H1 (cell line): ENCODE results near the gene C19orf67.

ENCODE experiments used
- BCL11A ChIP-seq, 2 experiments: IDR thresholded peaks; one replicate each; pipeline ENCODE4 v1.6.1; 2011; ENCODE audit warnings: low read depth in 2 of 2, low read length in 2 of 2, mild to moderate bottlenecking in 2 of 2
- NRF1 ChIP-seq: IDR thresholded peaks from 2 replicates; pipeline ENCODE4 v1.6.1; 2011; ENCODE audit warnings: mild to moderate bottlenecking, low read depth, low read length, improper control_type of control experiment
- POLR2AphosphoS5 ChIP-seq: IDR thresholded peaks from 2 replicates; pipeline ENCODE4 v1.6.1; 2011; ENCODE audit warnings: low read depth, low read length
- RAD21 ChIP-seq, 2 experiments: IDR thresholded peaks in 1 of 2; conservative IDR thresholded peaks in 1 of 2; 2 replicates each; pipeline ENCODE4 v1.6.1; 2011; ENCODE audit warnings: low read depth in 2 of 2, low read length in 2 of 2, improper control_type of control experiment in 1 of 2, inconsistent platforms in 1 of 2, mild to moderate bottlenecking in 1 of 2, moderate library complexity in 1 of 2
- RXRA ChIP-seq: IDR thresholded peaks from 2 replicates; pipeline ENCODE4 v1.6.1; 2011; ENCODE audit warnings: low read depth, mild to moderate bottlenecking, low read length, moderate library complexity; ENCODE audit not compliant: insufficient read depth
- SIX5 ChIP-seq: IDR thresholded peaks from 2 replicates; pipeline ENCODE4 v1.6.1; 2011; ENCODE audit warnings: mild to moderate bottlenecking, low read depth, low read length
- TEAD4 ChIP-seq: IDR thresholded peaks from 2 replicates; pipeline ENCODE4 v1.6.1; 2012; ENCODE audit warnings: low read depth, low read length, inconsistent platforms, mixed read lengths
- TF ChIP-seq, protein P1 (sequence below), 3 experiments: IDR thresholded peaks; 1 replicate in 2 of 3; 2 replicates in 1 of 3; pipeline versions ENCODE4 v1.5.1 to v1.6.1; 2011; ENCODE audit warnings: low read length in 3 of 3, mild to moderate bottlenecking in 3 of 3, inconsistent platforms in 2 of 3, low read depth in 1 of 3, moderate library complexity in 1 of 3; ENCODE audit not compliant: insufficient read depth in 1 of 3; ENCODE audit errors: control extremely low read depth in 1 of 3
- TF ChIP-seq, protein P2 (sequence below): IDR thresholded peaks from 2 replicates; pipeline ENCODE4 v1.6.1; 2012; ENCODE audit warnings: inconsistent platforms

DNA sequence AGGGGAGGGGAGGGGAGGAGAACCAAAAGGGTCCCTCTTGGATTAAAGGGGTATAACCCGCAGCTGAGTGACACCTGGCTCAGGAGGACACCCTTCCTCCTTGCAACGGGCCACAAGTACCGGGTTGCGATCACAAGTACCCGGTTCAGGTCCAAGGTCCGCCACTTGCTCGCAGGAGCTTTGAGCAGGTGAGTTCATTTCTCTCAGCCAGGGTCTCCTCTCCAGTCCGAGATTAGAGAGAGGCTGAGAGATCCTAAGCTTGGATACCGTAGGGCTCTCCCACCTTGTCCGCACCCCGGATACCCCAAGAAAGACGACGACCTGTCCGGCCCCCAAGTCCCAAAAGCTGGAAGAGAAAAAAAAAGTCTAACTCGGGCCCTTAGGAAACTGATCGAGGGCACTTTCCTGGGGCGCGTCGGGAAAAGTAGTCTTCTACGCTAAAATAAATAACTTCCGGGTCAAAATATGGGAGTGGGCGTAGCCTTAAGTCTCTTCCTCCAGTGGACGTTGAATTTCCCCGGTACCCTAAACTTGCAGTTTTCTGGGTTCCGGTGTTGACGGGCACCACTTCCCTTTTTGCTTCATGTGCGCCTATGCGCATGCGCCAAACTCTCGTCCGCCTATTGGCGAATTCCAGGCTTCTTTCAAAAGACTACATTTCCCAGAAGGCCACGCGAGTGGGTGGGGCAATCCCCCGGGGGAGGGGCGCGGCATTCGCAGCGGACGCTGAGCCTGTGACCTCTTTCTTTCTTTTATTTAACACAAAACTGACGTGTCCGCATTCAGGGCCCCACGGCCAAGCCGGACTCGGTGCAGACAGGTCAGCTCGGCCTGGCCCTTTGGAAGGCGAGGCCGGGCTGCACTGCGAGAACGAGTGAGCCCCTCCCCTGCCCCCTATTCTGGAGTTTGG lies 4.4 kb downstream of the C19orf67 start:
- TF ChIP-seq TEAD4 = peak; percentile 88
- TF ChIP-seq, protein P1, sequence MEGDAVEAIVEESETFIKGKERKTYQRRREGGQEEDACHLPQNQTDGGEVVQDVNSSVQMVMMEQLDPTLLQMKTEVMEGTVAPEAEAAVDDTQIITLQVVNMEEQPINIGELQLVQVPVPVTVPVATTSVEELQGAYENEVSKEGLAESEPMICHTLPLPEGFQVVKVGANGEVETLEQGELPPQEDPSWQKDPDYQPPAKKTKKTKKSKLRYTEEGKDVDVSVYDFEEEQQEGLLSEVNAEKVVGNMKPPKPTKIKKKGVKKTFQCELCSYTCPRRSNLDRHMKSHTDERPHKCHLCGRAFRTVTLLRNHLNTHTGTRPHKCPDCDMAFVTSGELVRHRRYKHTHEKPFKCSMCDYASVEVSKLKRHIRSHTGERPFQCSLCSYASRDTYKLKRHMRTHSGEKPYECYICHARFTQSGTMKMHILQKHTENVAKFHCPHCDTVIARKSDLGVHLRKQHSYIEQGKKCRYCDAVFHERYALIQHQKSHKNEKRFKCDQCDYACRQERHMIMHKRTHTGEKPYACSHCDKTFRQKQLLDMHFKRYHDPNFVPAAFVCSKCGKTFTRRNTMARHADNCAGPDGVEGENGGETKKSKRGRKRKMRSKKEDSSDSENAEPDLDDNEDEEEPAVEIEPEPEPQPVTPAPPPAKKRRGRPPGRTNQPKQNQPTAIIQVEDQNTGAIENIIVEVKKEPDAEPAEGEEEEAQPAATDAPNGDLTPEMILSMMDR (IDR thresholded peaks at IDR 0.05; ENCODE audit: control extremely low read depth in 1 of 3, insufficient read depth in 1 of 3, low read depth in 1 of 3, low read length in 3 of 3) = no peak
- peak; percentile 85 for TF ChIP-seq SIX5
- no peak for TF ChIP-seq POLR2AphosphoS5
- TF ChIP-seq, protein P2, sequence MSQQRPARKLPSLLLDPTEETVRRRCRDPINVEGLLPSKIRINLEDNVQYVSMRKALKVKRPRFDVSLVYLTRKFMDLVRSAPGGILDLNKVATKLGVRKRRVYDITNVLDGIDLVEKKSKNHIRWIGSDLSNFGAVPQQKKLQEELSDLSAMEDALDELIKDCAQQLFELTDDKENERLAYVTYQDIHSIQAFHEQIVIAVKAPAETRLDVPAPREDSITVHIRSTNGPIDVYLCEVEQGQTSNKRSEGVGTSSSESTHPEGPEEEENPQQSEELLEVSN = no peak
- no peak for TF ChIP-seq RAD21 (IDR thresholded peaks at IDR 0.05 in 1 of 2, conservative IDR thresholded peaks at IDR 0.05 in 1 of 2; ENCODE audit: low read depth in 2 of 2, low read length in 2 of 2)
- no peak for TF ChIP-seq BCL11A (IDR thresholded peaks at IDR 0.05; ENCODE audit: low read depth in 2 of 2, low read length in 2 of 2)
- TF ChIP-seq NRF1 = peak; percentile 80
- no peak for TF ChIP-seq RXRA
